Neural cell (in vitro differentiated cells): ENCODE results near the gene FXYD6. TPM values are rescaled to one million over a fixed set of nuclear protein-coding genes. Genes with fewer than 3 reads are reported as not detected.

Experiments
- H2AFZ ChIP-seq: fragments of 200-600, 300-800 bp; sonication (generic), shearing (Covaris generic); 2 replicates; pipeline ENCODE4 v1.6.0; 2014; ENCODE audit warnings: low read depth, mild to moderate bottlenecking, antibody characterized with exemption, low read length, moderate library complexity
- H3F3A ChIP-seq: fragments of 200-600 bp; shearing (Covaris generic); 2 replicates; pipeline ENCODE4 v1.6.1; 2016; ENCODE audit warnings: mild to moderate bottlenecking, moderate library complexity, mixed read lengths, antibody characterized with exemption, low read length; ENCODE audit not compliant: insufficient read depth, poor library complexity, severe bottlenecking
- H3K27ac ChIP-seq: fragments of 200-600, 300-800 bp; sonication (generic), shearing (Covaris generic); 2 replicates; pipeline ENCODE4 v1.5.1; 2014; ENCODE audit warnings: mild to moderate bottlenecking, low read length, moderate library complexity
- H3K27me3 ChIP-seq: fragments of 300-800, 200-600 bp; sonication (generic), shearing (Covaris generic); 2 replicates; pipeline ENCODE4 v1.6.0; 2014; ENCODE audit warnings: mild to moderate bottlenecking, low read depth, low read length, moderate library complexity; ENCODE audit not compliant: insufficient read depth
- H3K36me3 ChIP-seq: fragments of 300-800, 200-600 bp; sonication (generic), shearing (Covaris generic); 2 replicates; pipeline ENCODE4 v1.5.1; 2014; ENCODE audit warnings: mild to moderate bottlenecking, antibody characterized with exemption, low read length, moderate library complexity; ENCODE audit not compliant: insufficient read depth
- H3K4me2 ChIP-seq: fragments of 300-800, 200-600 bp; sonication (generic), shearing (Covaris generic); 2 replicates; pipeline ENCODE4 v1.6.0; 2014; ENCODE audit warnings: mild to moderate bottlenecking, low read length
- H3K4me3 ChIP-seq: fragments of 300-800, 200-600 bp; sonication (generic), shearing (Covaris generic); 2 replicates; pipeline ENCODE4 v1.5.1; 2014; ENCODE audit warnings: mild to moderate bottlenecking, low read length, moderate library complexity
- H3K79me2 ChIP-seq: fragments of 200-600 bp; shearing (Covaris generic); replicated peaks from 2 replicates; pipeline ENCODE4 v1.6.0; 2014; ENCODE audit warnings: mild to moderate bottlenecking, low read length, moderate library complexity; ENCODE audit not compliant: insufficient read depth
- H3K9ac ChIP-seq: fragments of 300-800, 200-600 bp; sonication (generic), shearing (Covaris generic); 2 replicates; pipeline ENCODE4 v1.6.1; 2016; ENCODE audit warnings: mild to moderate bottlenecking, low read length, mixed read lengths
- H3K9me2 ChIP-seq: fragments of 200-600 bp; shearing (Covaris generic); 2 replicates; pipeline ENCODE4 v1.6.1; 2016; ENCODE audit warnings: mild to moderate bottlenecking, low read length, mixed read lengths; ENCODE audit not compliant: insufficient read depth
- H3K9me3 ChIP-seq: fragments of 200-600, 300-800 bp; sonication (generic), shearing (Covaris generic); 2 replicates; pipeline ENCODE4 v1.6.1; 2016; ENCODE audit warnings: mild to moderate bottlenecking, mixed run types, low read length, moderate library complexity, mixed read lengths
- H4K20me1 ChIP-seq: fragments of 200-600 bp; shearing (Covaris generic); 2 replicates; pipeline ENCODE4 v1.6.1; 2016; ENCODE audit warnings: mild to moderate bottlenecking, mixed run types; ENCODE audit not compliant: insufficient read depth
- EP300 ChIP-seq: fragments of 450-650 bp; conservative IDR thresholded peaks from 2 replicates; pipeline ENCODE4 v1.6.1; 2014; ENCODE audit warnings: antibody characterized with exemption, mild to moderate bottlenecking, moderate library complexity; ENCODE audit not compliant: poor library complexity, severe bottlenecking
- EZH2 ChIP-seq: fragments of 200-600, 300-800 bp; shearing (Covaris generic), sonication (generic); IDR thresholded peaks from 2 replicates; pipeline ENCODE4 v1.6.1; 2014; ENCODE audit warnings: antibody characterized with exemption, low read length, borderline replicate concordance, mild to moderate bottlenecking; ENCODE audit not compliant: insufficient read depth, poor library complexity, severe bottlenecking
- MXI1 ChIP-seq: fragments of 450-650 bp; conservative IDR thresholded peaks from 2 replicates; pipeline ENCODE4 v1.6.1; 2014; ENCODE audit warnings: antibody characterized with exemption, mild to moderate bottlenecking; ENCODE audit not compliant: poor library complexity, severe bottlenecking
- POLR2AphosphoS5 ChIP-seq: IDR thresholded peaks from 2 replicates; pipeline ENCODE4 v1.6.1; 2012
- RAD21 ChIP-seq: fragments of 450-650 bp; conservative IDR thresholded peaks from 2 replicates; pipeline ENCODE4 v1.6.1; 2014; ENCODE audit warnings: antibody characterized with exemption, mild to moderate bottlenecking, moderate library complexity
- TAF1 ChIP-seq: IDR thresholded peaks from 2 replicates; pipeline ENCODE4 v1.6.1; 2012; ENCODE audit warnings: low read depth
- polyA plus RNA-seq: library from polyadenylated mRNA; depleted of rRNA; stranded (reverse); fragments of >200 nt; gene quantifications from 2 replicates; pipeline ENCODE4 v1.2.3, GENCODE V29; 2014
- TF ChIP-seq, protein P1 (sequence below): IDR thresholded peaks from 2 replicates; pipeline ENCODE4 v1.6.1; 2012; ENCODE audit warnings: borderline replicate concordance
- TF ChIP-seq, protein P2 (sequence below): fragments of 450-650 bp; IDR thresholded peaks from 2 replicates; pipeline ENCODE4 v1.5.1; 2014; ENCODE audit warnings: antibody characterized with exemption, mild to moderate bottlenecking, moderate library complexity; ENCODE audit not compliant: poor library complexity, severe bottlenecking

Gene FXYD6
- polyA plus RNA-seq, 1 donor from 2014 or later: 218 TPM

DNA sequence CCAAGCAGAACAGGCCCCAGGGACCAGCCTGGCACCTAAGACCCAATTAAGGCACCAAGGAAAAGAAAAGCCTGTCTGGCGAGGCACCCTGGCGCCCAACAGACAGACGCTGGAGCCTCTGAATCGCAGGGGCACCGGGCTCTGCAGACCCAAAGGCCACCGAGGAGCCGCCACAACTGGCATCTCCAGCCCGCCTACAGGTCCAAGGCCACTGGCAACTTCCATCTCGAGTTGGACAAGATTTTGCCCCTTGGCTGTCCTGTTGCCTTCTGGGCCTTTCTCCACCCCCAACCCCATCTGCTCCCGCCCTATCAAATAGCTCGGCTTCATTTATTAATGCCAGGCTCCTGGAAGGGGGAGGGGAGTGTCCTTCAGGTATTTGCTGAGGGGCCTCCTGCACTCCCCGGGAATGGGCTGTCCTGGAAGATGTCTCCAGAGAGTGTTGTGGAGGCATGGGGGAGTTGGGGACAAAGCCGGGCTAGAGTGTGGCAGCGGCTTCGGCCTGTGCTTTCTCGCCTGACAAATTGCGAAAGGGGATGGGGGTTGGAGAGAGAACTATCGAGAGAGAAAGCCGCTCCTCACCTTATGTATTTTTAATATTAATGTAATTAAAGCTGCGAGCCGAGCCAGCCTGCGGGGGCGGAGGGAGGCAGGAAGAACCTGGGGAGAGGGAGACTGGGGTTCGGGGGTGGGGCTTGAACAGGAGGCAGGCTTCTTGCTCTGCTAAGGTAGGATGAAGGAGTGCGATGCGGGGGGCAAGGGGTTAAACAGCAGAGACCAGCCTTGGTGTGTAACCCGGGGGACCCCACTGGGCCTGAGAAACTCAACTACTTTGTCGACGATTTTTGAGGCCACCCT lies 81.5 kb downstream of the FXYD6 start:
- no peak for TF ChIP-seq MXI1
- TF ChIP-seq, protein P1, sequence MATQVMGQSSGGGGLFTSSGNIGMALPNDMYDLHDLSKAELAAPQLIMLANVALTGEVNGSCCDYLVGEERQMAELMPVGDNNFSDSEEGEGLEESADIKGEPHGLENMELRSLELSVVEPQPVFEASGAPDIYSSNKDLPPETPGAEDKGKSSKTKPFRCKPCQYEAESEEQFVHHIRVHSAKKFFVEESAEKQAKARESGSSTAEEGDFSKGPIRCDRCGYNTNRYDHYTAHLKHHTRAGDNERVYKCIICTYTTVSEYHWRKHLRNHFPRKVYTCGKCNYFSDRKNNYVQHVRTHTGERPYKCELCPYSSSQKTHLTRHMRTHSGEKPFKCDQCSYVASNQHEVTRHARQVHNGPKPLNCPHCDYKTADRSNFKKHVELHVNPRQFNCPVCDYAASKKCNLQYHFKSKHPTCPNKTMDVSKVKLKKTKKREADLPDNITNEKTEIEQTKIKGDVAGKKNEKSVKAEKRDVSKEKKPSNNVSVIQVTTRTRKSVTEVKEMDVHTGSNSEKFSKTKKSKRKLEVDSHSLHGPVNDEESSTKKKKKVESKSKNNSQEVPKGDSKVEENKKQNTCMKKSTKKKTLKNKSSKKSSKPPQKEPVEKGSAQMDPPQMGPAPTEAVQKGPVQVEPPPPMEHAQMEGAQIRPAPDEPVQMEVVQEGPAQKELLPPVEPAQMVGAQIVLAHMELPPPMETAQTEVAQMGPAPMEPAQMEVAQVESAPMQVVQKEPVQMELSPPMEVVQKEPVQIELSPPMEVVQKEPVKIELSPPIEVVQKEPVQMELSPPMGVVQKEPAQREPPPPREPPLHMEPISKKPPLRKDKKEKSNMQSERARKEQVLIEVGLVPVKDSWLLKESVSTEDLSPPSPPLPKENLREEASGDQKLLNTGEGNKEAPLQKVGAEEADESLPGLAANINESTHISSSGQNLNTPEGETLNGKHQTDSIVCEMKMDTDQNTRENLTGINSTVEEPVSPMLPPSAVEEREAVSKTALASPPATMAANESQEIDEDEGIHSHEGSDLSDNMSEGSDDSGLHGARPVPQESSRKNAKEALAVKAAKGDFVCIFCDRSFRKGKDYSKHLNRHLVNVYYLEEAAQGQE: no peak
- TF ChIP-seq, protein P2, sequence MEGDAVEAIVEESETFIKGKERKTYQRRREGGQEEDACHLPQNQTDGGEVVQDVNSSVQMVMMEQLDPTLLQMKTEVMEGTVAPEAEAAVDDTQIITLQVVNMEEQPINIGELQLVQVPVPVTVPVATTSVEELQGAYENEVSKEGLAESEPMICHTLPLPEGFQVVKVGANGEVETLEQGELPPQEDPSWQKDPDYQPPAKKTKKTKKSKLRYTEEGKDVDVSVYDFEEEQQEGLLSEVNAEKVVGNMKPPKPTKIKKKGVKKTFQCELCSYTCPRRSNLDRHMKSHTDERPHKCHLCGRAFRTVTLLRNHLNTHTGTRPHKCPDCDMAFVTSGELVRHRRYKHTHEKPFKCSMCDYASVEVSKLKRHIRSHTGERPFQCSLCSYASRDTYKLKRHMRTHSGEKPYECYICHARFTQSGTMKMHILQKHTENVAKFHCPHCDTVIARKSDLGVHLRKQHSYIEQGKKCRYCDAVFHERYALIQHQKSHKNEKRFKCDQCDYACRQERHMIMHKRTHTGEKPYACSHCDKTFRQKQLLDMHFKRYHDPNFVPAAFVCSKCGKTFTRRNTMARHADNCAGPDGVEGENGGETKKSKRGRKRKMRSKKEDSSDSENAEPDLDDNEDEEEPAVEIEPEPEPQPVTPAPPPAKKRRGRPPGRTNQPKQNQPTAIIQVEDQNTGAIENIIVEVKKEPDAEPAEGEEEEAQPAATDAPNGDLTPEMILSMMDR: no peak
- no peak for TF ChIP-seq EP300
- no peaks in the 10 kb centered on the region for H3F3A ChIP-seq
- peak overlapping the region; percentile 26 for H3K9ac ChIP-seq
- H3K4me2 ChIP-seq: peak overlapping the region; percentile 80
- H3K27me3 ChIP-seq: peaks cover 49% of the 10 kb centered on the region
- no peaks in the 10 kb centered on the region for H3K36me3 ChIP-seq
- H3K27ac ChIP-seq: no peak overlapping the region
- H3K4me3 ChIP-seq: peak overlapping the region; percentile 84
- H2AFZ ChIP-seq: no peak overlapping the region
- no peaks in the 10 kb centered on the region for H3K9me3 ChIP-seq
- H3K9me2 ChIP-seq: no peaks in the 10 kb centered on the region
- no peaks in the 10 kb centered on the region for H3K79me2 ChIP-seq
- no peaks in the 10 kb centered on the region for H4K20me1 ChIP-seq

DNA sequence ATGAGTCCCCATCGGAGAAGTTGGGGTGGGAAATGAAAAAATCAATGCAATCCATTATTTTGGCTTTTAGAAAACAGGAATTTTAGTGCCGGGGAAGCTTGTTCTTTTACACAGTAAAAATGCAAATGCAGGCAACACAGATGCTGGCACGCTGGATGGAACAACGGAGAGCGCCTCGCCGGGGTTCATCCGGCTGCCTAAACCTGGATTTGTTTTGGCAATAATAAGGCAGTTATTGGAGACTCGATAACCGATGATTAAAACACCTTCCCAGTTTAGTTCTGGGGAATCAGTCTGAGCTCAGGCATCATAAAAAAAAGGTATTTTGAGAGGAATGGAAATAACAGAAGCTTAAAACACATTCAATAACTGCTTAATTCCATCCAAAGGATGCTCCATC lies 82.3 kb downstream of the FXYD6 start:
- TF ChIP-seq POLR2AphosphoS5: peak; percentile 7
- TF ChIP-seq EZH2: no peak
- Histone ChIP-seq H3K27me3 (peaks cover 49% of the 10 kb centered on the region), H3K9me3 (no peaks in the 10 kb centered on the region), H2AFZ (no peak overlapping the region), H3K4me2 (no peak overlapping the region), H3K4me3 (peak overlapping the region; percentile 84), H3F3A (no peaks in the 10 kb centered on the region), H3K9me2 (no peaks in the 10 kb centered on the region), H3K9ac (no peak overlapping the region), H3K79me2 (no peaks in the 10 kb centered on the region), H4K20me1 (no peaks in the 10 kb centered on the region), H3K27ac (no peak overlapping the region), H3K36me3 (no peaks in the 10 kb centered on the region)

DNA sequence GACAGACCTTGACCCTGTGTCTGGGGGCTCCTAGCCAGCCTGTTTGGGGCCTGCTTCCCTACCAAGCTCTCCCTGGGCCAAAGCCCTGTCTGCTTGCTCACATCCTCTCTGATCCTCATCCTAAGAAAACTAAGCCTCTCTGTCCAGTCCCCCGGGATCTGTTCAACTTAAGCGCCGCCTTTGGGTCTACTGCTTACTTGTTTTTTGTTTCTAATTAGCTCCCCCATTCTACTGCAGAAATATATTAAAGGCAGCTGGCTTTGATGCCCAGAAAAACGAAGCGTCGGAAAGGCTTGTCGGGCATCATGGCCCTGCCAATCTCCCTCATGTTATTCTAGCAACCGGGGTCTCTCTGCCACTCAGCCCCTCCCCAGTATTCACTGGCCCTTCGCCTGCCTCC lies 82.9 kb downstream of the FXYD6 start:
- TF ChIP-seq RAD21 (no peak), TAF1 (no peak)
- TF ChIP-seq, protein P1: no peak
- Histone ChIP-seq H4K20me1 (no peaks in the 10 kb centered on the region), H3K4me3 (no peak overlapping the region), H3K36me3 (no peaks in the 10 kb centered on the region), H2AFZ (no peak overlapping the region), H3K27me3 (peaks cover 49% of the 10 kb centered on the region), H3F3A (no peaks in the 10 kb centered on the region), H3K79me2 (no peaks in the 10 kb centered on the region), H3K9me2 (no peaks in the 10 kb centered on the region), H3K4me2 (no peak overlapping the region), H3K9ac (no peak overlapping the region), H3K27ac (no peak overlapping the region), H3K9me3 (no peaks in the 10 kb centered on the region)
